ENCODE data around the gene ATP1B3. TPM values are rescaled to one million over a fixed set of nuclear protein-coding genes. Genes with fewer than 3 reads are reported as not detected.
"Not testable (repeated sequence)": the region's sequence is repeated elsewhere in the genome, so short reads cannot be mapped to it uniquely, and the experiment has no call there.

The ATP1B3 gene
- total RNA-seq, 5 donors from 2014 or later (not counting 1 experiment from before 2014, with no cell fraction given): 28.7 to 41.4 (median 35.3) TPM

DNA sequence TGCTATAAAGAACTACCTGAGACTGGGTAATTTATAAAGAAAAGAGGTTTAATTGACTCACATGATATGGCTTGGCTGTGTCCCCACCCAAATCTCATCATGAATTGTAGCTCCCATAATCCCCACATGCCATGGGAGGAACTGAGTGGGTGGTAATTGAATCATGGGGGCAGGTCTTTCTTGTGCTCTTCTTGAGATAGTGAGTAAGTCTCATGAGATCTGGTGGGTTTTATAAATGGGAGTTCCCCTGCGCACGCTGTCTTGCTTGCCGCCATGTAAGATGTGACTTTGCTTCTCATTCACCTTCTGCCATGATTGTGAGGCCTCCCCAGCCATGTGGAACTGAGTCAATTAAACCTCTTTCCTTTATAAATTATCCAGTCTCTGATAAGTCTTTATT, 12.1 kb downstream of the ATP1B3 start:
- H3K4me3 Mint-ChIP-seq; DNase-seq; H3K9me3 ChIP-seq; CTCF ChIA-PET; H3K4me3 ChIP-seq (ENCODE audit: control insufficient read depth in 1 of 2, extremely low read depth in 1 of 2, low read length in 1 of 2); H3K27me3 Mint-ChIP-seq; H3K9me3 Mint-ChIP-seq; H3K27ac Mint-ChIP-seq; H3K4me1 ChIP-seq (ENCODE audit: control insufficient read depth in 1 of 2, extremely low read depth in 1 of 2, insufficient read depth in 2 of 2, low read length in 2 of 2); H3K27ac ChIP-seq (ENCODE audit: low read length); ATAC-seq (replicated peaks in 1 of 4); H3K36me3 ChIP-seq (ENCODE audit: control insufficient read depth in 2 of 2, extremely low read depth in 1 of 2, insufficient read depth in 1 of 2, low read length in 1 of 2); H3K27me3 ChIP-seq (replicated peaks in 1 of 2; ENCODE audit: control insufficient read depth in 2 of 2, extremely low read depth in 1 of 2, insufficient read depth in 2 of 2, low read length in 1 of 2): not testable (repeated sequence)
- POLR2A ChIA-PET: interaction anchor here in 1 of 2 donors (0.6 kb wide), 1 partner anchor 9 kb away, joined by 3 read pairs; no protein-coding TSS in a partner anchor
- peaks cover 35% of the 10 kb centered on the region for H3K36me3 Mint-ChIP-seq
- no CpG with 5 or more reads among the region's 3 CpGs for WGBS (ENCODE audit: insufficient coverage)
- H3K4me1 Mint-ChIP-seq: peaks cover 17 to 36% (median 33%) of the 10 kb centered on the region in 3 donors

- Mint-ChIP-seq H3K27me3 (no peaks in the 10 kb centered on the region), H3K9me3 (peaks cover 0 to 3% (median 2%) of the 10 kb centered on the region in 3 donors), H3K4me1 (peaks cover 14 to 16% (median 15%) of the 10 kb centered on the region in 3 donors), H3K36me3 (peaks cover 37% of the 10 kb centered on the region), H3K27ac (no peak overlapping the region), H3K4me3 (no peak overlapping the region)
- POLR2A ChIA-PET: interaction anchor here (0.6 kb wide), 2 partner anchors 19 to 28 kb away, joined by 3 to 8 read pairs; no protein-coding TSS in a partner anchor
- CTCF ChIA-PET: interaction anchor here (0.6 to 1.1 kb wide), 4 partner anchors 19 to 627 kb away, joined by 3 read pairs; no protein-coding TSS in a partner anchor
- 73% methylated on average over 3 of the region's 5 CpGs for WGBS (ENCODE audit: insufficient coverage)
- no peak overlapping the region for H3K27ac ChIP-seq (ENCODE audit: low read length)
- DNase-seq (no peak), ATAC-seq (replicated peaks in 1 of 4) (no peak)
- H3K4me1 ChIP-seq (ENCODE audit: control insufficient read depth in 1 of 2, extremely low read depth in 1 of 2, insufficient read depth in 2 of 2, low read length in 2 of 2): no peaks in the 10 kb centered on the region
- H3K9me3 ChIP-seq: no peaks in the 10 kb centered on the region
- H3K27me3 ChIP-seq (replicated peaks in 1 of 2; ENCODE audit: control insufficient read depth in 2 of 2, extremely low read depth in 1 of 2, insufficient read depth in 2 of 2, low read length in 1 of 2): no peaks in the 10 kb centered on the region
- peaks cover 0 to 3% of the 10 kb centered on the region in 2 donors for H3K36me3 ChIP-seq (ENCODE audit: control insufficient read depth in 2 of 2, extremely low read depth in 1 of 2, insufficient read depth in 1 of 2, low read length in 1 of 2)
- H3K4me3 ChIP-seq (ENCODE audit: control insufficient read depth in 1 of 2, extremely low read depth in 1 of 2, low read length in 1 of 2): no peak overlapping the region
These were observed 18.2 kb downstream of the ATP1B3 start for GRCh38 chr3:141894524-141895176.

- H3K9me3 ChIP-seq: no peaks in the 10 kb centered on the region
- CTCF ChIA-PET: no interaction called here
- DNase-seq (no peak), ATAC-seq (replicated peaks in 1 of 4) (no peak)
- no peak overlapping the region for H3K4me3 ChIP-seq (ENCODE audit: control insufficient read depth in 1 of 2, extremely low read depth in 1 of 2, low read length in 1 of 2)
- no peaks in the 10 kb centered on the region for H3K27me3 ChIP-seq (replicated peaks in 1 of 2; ENCODE audit: control insufficient read depth in 2 of 2, extremely low read depth in 1 of 2, insufficient read depth in 2 of 2, low read length in 1 of 2)
- POLR2A ChIA-PET: no interaction called here
- peaks cover 0 to 9% (median 7%) of the 10 kb centered on the region in 3 donors for H3K9me3 Mint-ChIP-seq
- WGBS (ENCODE audit: insufficient coverage): no CpG with 5 or more reads among the region's 3 CpGs
- H3K27ac Mint-ChIP-seq: no peak overlapping the region
- peaks cover 13 to 15% (median 15%) of the 10 kb centered on the region in 3 donors for H3K4me1 Mint-ChIP-seq
- no peaks in the 10 kb centered on the region for H3K4me1 ChIP-seq (ENCODE audit: control insufficient read depth in 1 of 2, extremely low read depth in 1 of 2, insufficient read depth in 2 of 2, low read length in 2 of 2)
- H3K27ac ChIP-seq (ENCODE audit: low read length): no peak overlapping the region
- H3K27me3 Mint-ChIP-seq: no peaks in the 10 kb centered on the region
- H3K36me3 ChIP-seq (ENCODE audit: control insufficient read depth in 2 of 2, extremely low read depth in 1 of 2, insufficient read depth in 1 of 2, low read length in 1 of 2): peaks cover 0 to 6% of the 10 kb centered on the region in 2 donors
- H3K4me3 Mint-ChIP-seq: no peak overlapping the region
- peaks cover 42% of the 10 kb centered on the region for H3K36me3 Mint-ChIP-seq
These were observed 19.3 kb downstream of the ATP1B3 start for GRCh38 chr3:141895731-141896130.

DNA sequence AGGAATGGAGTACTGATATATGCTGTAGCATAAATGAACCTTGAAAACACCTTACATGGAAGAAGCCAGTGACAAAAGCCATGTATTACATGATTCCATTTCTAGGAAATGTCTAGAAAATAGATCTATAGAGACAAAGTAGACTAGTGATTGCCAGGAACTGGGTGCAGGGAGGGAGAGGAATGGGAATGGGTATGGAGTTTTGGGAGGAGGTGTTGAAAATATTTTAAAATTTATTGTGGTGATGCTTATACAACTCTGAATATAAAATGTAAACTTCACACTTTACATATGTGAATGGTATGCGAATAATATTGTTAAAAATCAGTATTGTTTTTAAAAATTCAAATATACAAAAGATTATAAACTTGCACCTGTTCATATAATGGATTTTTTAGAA, 22.5 kb downstream of the ATP1B3 start:
- WGBS (ENCODE audit: insufficient coverage): no CpG with 5 or more reads among the region's 1 CpG
- peaks cover 0 to 9% (median 7%) of the 10 kb centered on the region in 3 donors for H3K9me3 Mint-ChIP-seq
- H3K27me3 ChIP-seq (replicated peaks in 1 of 2; ENCODE audit: control insufficient read depth in 2 of 2, extremely low read depth in 1 of 2, insufficient read depth in 2 of 2, low read length in 1 of 2): no peaks in the 10 kb centered on the region
- CTCF ChIA-PET: no interaction called here
- no peaks in the 10 kb centered on the region for H3K9me3 ChIP-seq
- no peaks in the 10 kb centered on the region for H3K4me1 ChIP-seq (ENCODE audit: control insufficient read depth in 1 of 2, extremely low read depth in 1 of 2, insufficient read depth in 2 of 2, low read length in 2 of 2)
- no peak overlapping the region for H3K4me3 Mint-ChIP-seq
- POLR2A ChIA-PET: no interaction called here
- ATAC-seq (replicated peaks in 1 of 4): no peak
- peaks cover 0 to 13% (median 6%) of the 10 kb centered on the region in 3 donors for H3K4me1 Mint-ChIP-seq
- peaks cover 0 to 6% of the 10 kb centered on the region in 2 donors for H3K36me3 ChIP-seq (ENCODE audit: control insufficient read depth in 2 of 2, extremely low read depth in 1 of 2, insufficient read depth in 1 of 2, low read length in 1 of 2)
- no peak overlapping the region for H3K27ac Mint-ChIP-seq
- H3K27ac ChIP-seq (ENCODE audit: low read length): no peak overlapping the region
- no peak overlapping the region for H3K4me3 ChIP-seq (ENCODE audit: control insufficient read depth in 1 of 2, extremely low read depth in 1 of 2, low read length in 1 of 2)
- no peak for DNase-seq
- H3K36me3 Mint-ChIP-seq: peaks cover 47% of the 10 kb centered on the region
- H3K27me3 Mint-ChIP-seq: no peaks in the 10 kb centered on the region

DNA sequence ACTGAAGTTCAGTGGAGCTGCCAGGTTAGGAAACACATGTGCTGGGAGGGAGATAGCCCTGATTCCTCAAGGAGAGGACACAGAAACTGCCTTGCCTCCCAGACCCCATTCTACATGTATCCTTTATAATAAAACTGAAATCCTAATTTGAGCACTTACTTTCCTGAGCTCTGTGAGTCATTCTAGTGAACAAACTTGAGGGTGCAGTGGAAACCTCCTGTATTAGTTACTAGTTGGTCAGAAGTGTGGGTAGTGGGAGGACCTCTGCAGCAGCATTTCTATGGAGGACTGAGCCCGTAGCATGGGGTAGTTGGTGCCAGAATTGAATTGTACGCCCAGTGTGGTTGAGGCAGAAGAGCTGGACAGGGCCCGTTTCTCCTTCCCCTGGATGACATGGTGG, 23.9 kb downstream of the ATP1B3 start:
- peaks cover 0 to 15% (median 7%) of the 10 kb centered on the region in 3 donors for H3K4me1 Mint-ChIP-seq
- Histone ChIP-seq H3K4me1 (ENCODE audit: control insufficient read depth in 1 of 2, extremely low read depth in 1 of 2, insufficient read depth in 2 of 2, low read length in 2 of 2) (no peaks in the 10 kb centered on the region), H3K27me3 (replicated peaks in 1 of 2; ENCODE audit: control insufficient read depth in 2 of 2, extremely low read depth in 1 of 2, insufficient read depth in 2 of 2, low read length in 1 of 2) (no peaks in the 10 kb centered on the region), H3K4me3 (ENCODE audit: control insufficient read depth in 1 of 2, extremely low read depth in 1 of 2, low read length in 1 of 2) (no peak overlapping the region), H3K36me3 (ENCODE audit: control insufficient read depth in 2 of 2, extremely low read depth in 1 of 2, insufficient read depth in 1 of 2, low read length in 1 of 2) (peaks cover 0 to 6% of the 10 kb centered on the region in 2 donors), H3K27ac (ENCODE audit: low read length) (no peak overlapping the region), H3K9me3 (no peaks in the 10 kb centered on the region)
- DNase-seq (no peak), ATAC-seq (replicated peaks in 1 of 4) (no peak)
- H3K27ac Mint-ChIP-seq: no peak overlapping the region
- H3K36me3 Mint-ChIP-seq: peaks cover 44% of the 10 kb centered on the region
- H3K9me3 Mint-ChIP-seq: peaks cover 0 to 9% (median 7%) of the 10 kb centered on the region in 3 donors
- no peaks in the 10 kb centered on the region for H3K27me3 Mint-ChIP-seq
- no peak overlapping the region for H3K4me3 Mint-ChIP-seq
- WGBS (ENCODE audit: insufficient coverage): 100% methylated on average over 2 of the region's 3 CpGs
- CTCF ChIA-PET: interaction anchor here in 1 of 2 donors (0.6 kb wide), 1 partner anchor 162 kb away, joined by 4 read pairs; the partner anchor contains the start of gene RNF7
- POLR2A ChIA-PET: interaction anchor here in 1 of 2 donors (0.6 kb wide), 1 partner anchor 23 kb away, joined by 4 read pairs; no protein-coding TSS in a partner anchor

- peaks cover 0 to 15% (median 7%) of the 10 kb centered on the region in 3 donors for H3K4me1 Mint-ChIP-seq
- H3K27me3 ChIP-seq (replicated peaks in 1 of 2; ENCODE audit: control insufficient read depth in 2 of 2, extremely low read depth in 1 of 2, insufficient read depth in 2 of 2, low read length in 1 of 2): no peaks in the 10 kb centered on the region
- peaks cover 0 to 9% (median 7%) of the 10 kb centered on the region in 3 donors for H3K9me3 Mint-ChIP-seq
- H3K9me3 ChIP-seq: no peaks in the 10 kb centered on the region
- H3K4me3 Mint-ChIP-seq: no peak overlapping the region
- ChIA-PET CTCF (interaction anchor here in 1 of 2 donors (1.3 kb wide), 1 partner anchor 11 kb away, joined by 3 read pairs; no protein-coding TSS in a partner anchor), POLR2A (no interaction called here)
- H3K4me1 ChIP-seq (ENCODE audit: control insufficient read depth in 1 of 2, extremely low read depth in 1 of 2, insufficient read depth in 2 of 2, low read length in 2 of 2): no peaks in the 10 kb centered on the region
- H3K27ac Mint-ChIP-seq: peak overlapping the region in 1 of 2 donors; percentile 34
- WGBS (ENCODE audit: insufficient coverage): no CpG with 5 or more reads among the region's 2 CpGs
- H3K36me3 Mint-ChIP-seq: peaks cover 35% of the 10 kb centered on the region
- no peak overlapping the region for H3K4me3 ChIP-seq (ENCODE audit: control insufficient read depth in 1 of 2, extremely low read depth in 1 of 2, low read length in 1 of 2)
- no peak for DNase-seq
- no peak overlapping the region for H3K27ac ChIP-seq (ENCODE audit: low read length)
- H3K36me3 ChIP-seq (ENCODE audit: control insufficient read depth in 2 of 2, extremely low read depth in 1 of 2, insufficient read depth in 1 of 2, low read length in 1 of 2): peaks cover 3 to 4% of the 10 kb centered on the region in 2 donors
- no peak for ATAC-seq (replicated peaks in 1 of 4)
- H3K27me3 Mint-ChIP-seq: no peaks in the 10 kb centered on the region
These were observed 25.5 kb downstream of the ATP1B3 start for GRCh38 chr3:141901914-141902313.

Data from T-cell (primary cell).